ENCODE results near the gene ELF2.
"Not testable (repeated sequence)": the region's sequence is repeated elsewhere in the genome, so short reads cannot be mapped to it uniquely, and the experiment has no call there.

ELF2 gene

GRCh38 chr4:139092271-139092670 is 84.7 kb downstream of the ELF2 start:
- DNase-seq (ENCODE audit: low read depth, low spot score), result no peak
- H3K4me3 ChIP-seq (ENCODE audit: low read length), result no peak overlapping the region

- no peak for DNase-seq (ENCODE audit: low read depth, low spot score)
- H3K4me3 ChIP-seq (ENCODE audit: low read length), result peak overlapping the region; percentile 96
Observed at GRCh38 chr4:139085141-139085540, 91.9 kb downstream of the ELF2 start.

- H3K4me3 ChIP-seq (ENCODE audit: low read length), result peak overlapping the region; percentile 96
- no peak for DNase-seq (ENCODE audit: low read depth, low spot score)
Observed at GRCh38 chr4:139084804-139085093, 92.3 kb downstream of the ELF2 start.

- peak; percentile 89 for DNase-seq (ENCODE audit: low read depth, low spot score)
- peak overlapping the region; percentile 96 for H3K4me3 ChIP-seq (ENCODE audit: low read length)
Observed at GRCh38 chr4:139083956-139084803, 92.8 kb downstream of the ELF2 start.

- no peak for DNase-seq (ENCODE audit: low read depth, low spot score)
- H3K4me3 ChIP-seq (ENCODE audit: low read length), result peak overlapping the region; percentile 96
Observed at GRCh38 chr4:139083607-139083955, 93.4 kb downstream of the ELF2 start.

- DNase-seq (ENCODE audit: low read depth, low spot score), result peak; percentile 97
- H3K4me3 ChIP-seq (ENCODE audit: low read length), result peak overlapping the region; percentile 96
Observed at GRCh38 chr4:139082750-139083606, 94.0 kb downstream of the ELF2 start.

GRCh38 chr4:139078926-139079325 is 98.1 kb downstream of the ELF2 start:
- H3K4me3 ChIP-seq (ENCODE audit: low read length), result no peak overlapping the region
- no peak for DNase-seq (ENCODE audit: low read depth, low spot score)

GRCh38 chr4:139077567-139078355 is 99.3 kb downstream of the ELF2 start:
- no peak for DNase-seq (ENCODE audit: low read depth, low spot score)
- no peak overlapping the region for H3K4me3 ChIP-seq (ENCODE audit: low read length)

- no peak overlapping the region for H3K4me3 ChIP-seq (ENCODE audit: low read length)
- no peak for DNase-seq (ENCODE audit: low read depth, low spot score)
Observed at GRCh38 chr4:139076016-139076744, 100.8 kb downstream of the ELF2 start.

- no peak for DNase-seq (ENCODE audit: low read depth, low spot score)
- no peak overlapping the region for H3K4me3 ChIP-seq (ENCODE audit: low read length)
Observed at GRCh38 chr4:139060591-139060990, 116.4 kb downstream of the ELF2 start.

GRCh38 chr4:139059026-139059425 is 118.0 kb downstream of the ELF2 start:
- DNase-seq (ENCODE audit: low read depth, low spot score); H3K4me3 ChIP-seq (ENCODE audit: low read length): not testable (repeated sequence)

- DNase-seq (ENCODE audit: low read depth, low spot score), result no peak
- H3K4me3 ChIP-seq (ENCODE audit: low read length), result no peak overlapping the region
Observed at GRCh38 chr4:139054791-139055505, 122.1 kb downstream of the ELF2 start.

GRCh38 chr4:139053909-139054308 is 123.1 kb downstream of the ELF2 start:
- no peak for DNase-seq (ENCODE audit: low read depth, low spot score)
- no peak overlapping the region for H3K4me3 ChIP-seq (ENCODE audit: low read length)

GRCh38 chr4:139050446-139050845 is 126.6 kb downstream of the ELF2 start:
- no peak for DNase-seq (ENCODE audit: low read depth, low spot score)
- H3K4me3 ChIP-seq (ENCODE audit: low read length), result no peak overlapping the region

GRCh38 chr4:139048026-139048425 is 129.0 kb downstream of the ELF2 start:
- no peak overlapping the region for H3K4me3 ChIP-seq (ENCODE audit: low read length)
- DNase-seq (ENCODE audit: low read depth, low spot score), result no peak

- no peak overlapping the region for H3K4me3 ChIP-seq (ENCODE audit: low read length)
- no peak for DNase-seq (ENCODE audit: low read depth, low spot score)
Observed at GRCh38 chr4:139044291-139044690, 132.7 kb downstream of the ELF2 start.

GRCh38 chr4:139042981-139043460 is 134.0 kb downstream of the ELF2 start:
- no peak for DNase-seq (ENCODE audit: low read depth, low spot score)

GRCh38 chr4:139038874-139039443 is 138.1 kb downstream of the ELF2 start:
- H3K4me3 ChIP-seq (ENCODE audit: low read length), result no peak overlapping the region
- no peak for DNase-seq (ENCODE audit: low read depth, low spot score)

More at GRCh38 chr4:139042981-139043460, 134.0 kb downstream of the ELF2 start:
- H3K4me3 ChIP-seq (ENCODE audit: low read length), result no peak overlapping the region
